ENCODE measurements around the gene APOL3.

Gene APOL3

GRCh38 chr22:36136475-36136874 is 24.1 kb downstream of the APOL3 start:
- no peak for TF ChIP-seq CTCF (IDR thresholded peaks at IDR 0.05; ENCODE audit: control insufficient read depth, extremely low read depth, insufficient read depth)
- no peak overlapping the region for H3K4me3 ChIP-seq (ENCODE audit: low read depth, low read length)
- no peak for DNase-seq (ENCODE audit: low read depth)

- no peak overlapping the region for H3K4me3 ChIP-seq (ENCODE audit: low read depth, low read length)
- no peak for DNase-seq (ENCODE audit: low read depth)
- TF ChIP-seq CTCF (IDR thresholded peaks at IDR 0.05; ENCODE audit: control insufficient read depth, extremely low read depth, insufficient read depth): no peak
Observed at GRCh38 chr22:36135306-36135980, 25.1 kb downstream of the APOL3 start.

GRCh38 chr22:36134182-36134581 is 26.4 kb downstream of the APOL3 start:
- TF ChIP-seq CTCF (IDR thresholded peaks at IDR 0.05; ENCODE audit: control insufficient read depth, extremely low read depth, insufficient read depth): no peak
- no peak for DNase-seq (ENCODE audit: low read depth)
- no peak overlapping the region for H3K4me3 ChIP-seq (ENCODE audit: low read depth, low read length)

- H3K4me3 ChIP-seq (ENCODE audit: low read depth, low read length): no peak overlapping the region
- no peak for DNase-seq (ENCODE audit: low read depth)
- TF ChIP-seq CTCF (IDR thresholded peaks at IDR 0.05; ENCODE audit: control insufficient read depth, extremely low read depth, insufficient read depth): no peak
Observed at GRCh38 chr22:36131907-36132306, 28.6 kb downstream of the APOL3 start.

GRCh38 chr22:36129486-36130388 is 30.8 kb downstream of the APOL3 start:
- DNase-seq (ENCODE audit: low read depth): no peak
- H3K4me3 ChIP-seq (ENCODE audit: low read depth, low read length): no peak overlapping the region
- TF ChIP-seq CTCF (IDR thresholded peaks at IDR 0.05; ENCODE audit: control insufficient read depth, extremely low read depth, insufficient read depth): no peak

- TF ChIP-seq CTCF (IDR thresholded peaks at IDR 0.05; ENCODE audit: control insufficient read depth, extremely low read depth, insufficient read depth): no peak
- DNase-seq (ENCODE audit: low read depth): no peak
- no peak overlapping the region for H3K4me3 ChIP-seq (ENCODE audit: low read depth, low read length)
Observed at GRCh38 chr22:36129071-36129470, 31.5 kb downstream of the APOL3 start.
